HFF-Myc (cell line): Measurements from ENCODE around the gene HBA2.
"Not testable (repeated sequence)": the region's sequence is repeated elsewhere in the genome, so short reads cannot be mapped to it uniquely, and the experiment has no call there.

Experiments
- DNase-seq: peaks from one replicate; pipeline ENCODE4 v3.0.0-alpha.2; 2011; ENCODE audit warnings: low read depth; ENCODE audit errors: extremely low read depth
- H3K4me3 ChIP-seq: replicated peaks from 2 replicates; pipeline ENCODE4 v1.5.1; 2011; ENCODE audit warnings: low read depth, mild to moderate bottlenecking, control low read depth, low read length
- TF ChIP-seq, protein P1 (sequence below): IDR thresholded peaks from 2 replicates; pipeline ENCODE4 v1.5.1; 2012; ENCODE audit warnings: mild to moderate bottlenecking, low read depth, low read length, control low read depth; ENCODE audit errors: missing control alignments

The HBA2 gene

DNA sequence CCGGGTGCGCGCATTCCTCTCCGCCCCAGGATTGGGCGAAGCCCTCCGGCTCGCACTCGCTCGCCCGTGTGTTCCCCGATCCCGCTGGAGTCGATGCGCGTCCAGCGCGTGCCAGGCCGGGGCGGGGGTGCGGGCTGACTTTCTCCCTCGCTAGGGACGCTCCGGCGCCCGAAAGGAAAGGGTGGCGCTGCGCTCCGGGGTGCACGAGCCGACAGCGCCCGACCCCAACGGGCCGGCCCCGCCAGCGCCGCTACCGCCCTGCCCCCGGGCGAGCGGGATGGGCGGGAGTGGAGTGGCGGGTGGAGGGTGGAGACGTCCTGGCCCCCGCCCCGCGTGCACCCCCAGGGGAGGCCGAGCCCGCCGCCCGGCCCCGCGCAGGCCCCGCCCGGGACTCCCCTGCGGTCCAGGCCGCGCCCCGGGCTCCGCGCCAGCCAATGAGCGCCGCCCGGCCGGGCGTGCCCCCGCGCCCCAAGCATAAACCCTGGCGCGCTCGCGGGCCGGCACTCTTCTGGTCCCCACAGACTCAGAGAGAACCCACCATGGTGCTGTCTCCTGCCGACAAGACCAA lies at the start of gene HBA2:
HBA2 (plus strand) TSS at position 503 of the 568 bp plus-strand sequence; CDS start at position 540, 37 bp downstream.
- DNase-seq, H3K4me3 ChIP-seq: not testable (repeated sequence)

GRCh38 chr16:123558-124350 lies 48.9 kb upstream of the HBA2 start:
- not testable (repeated sequence) for DNase-seq, H3K4me3 ChIP-seq

GRCh38 chr16:125011-125410 lies 47.7 kb upstream of the HBA2 start:
- no peak for DNase-seq
- H3K4me3 ChIP-seq = no peak overlapping the region
- TF ChIP-seq, protein P1, sequence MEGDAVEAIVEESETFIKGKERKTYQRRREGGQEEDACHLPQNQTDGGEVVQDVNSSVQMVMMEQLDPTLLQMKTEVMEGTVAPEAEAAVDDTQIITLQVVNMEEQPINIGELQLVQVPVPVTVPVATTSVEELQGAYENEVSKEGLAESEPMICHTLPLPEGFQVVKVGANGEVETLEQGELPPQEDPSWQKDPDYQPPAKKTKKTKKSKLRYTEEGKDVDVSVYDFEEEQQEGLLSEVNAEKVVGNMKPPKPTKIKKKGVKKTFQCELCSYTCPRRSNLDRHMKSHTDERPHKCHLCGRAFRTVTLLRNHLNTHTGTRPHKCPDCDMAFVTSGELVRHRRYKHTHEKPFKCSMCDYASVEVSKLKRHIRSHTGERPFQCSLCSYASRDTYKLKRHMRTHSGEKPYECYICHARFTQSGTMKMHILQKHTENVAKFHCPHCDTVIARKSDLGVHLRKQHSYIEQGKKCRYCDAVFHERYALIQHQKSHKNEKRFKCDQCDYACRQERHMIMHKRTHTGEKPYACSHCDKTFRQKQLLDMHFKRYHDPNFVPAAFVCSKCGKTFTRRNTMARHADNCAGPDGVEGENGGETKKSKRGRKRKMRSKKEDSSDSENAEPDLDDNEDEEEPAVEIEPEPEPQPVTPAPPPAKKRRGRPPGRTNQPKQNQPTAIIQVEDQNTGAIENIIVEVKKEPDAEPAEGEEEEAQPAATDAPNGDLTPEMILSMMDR = no peak

DNA sequence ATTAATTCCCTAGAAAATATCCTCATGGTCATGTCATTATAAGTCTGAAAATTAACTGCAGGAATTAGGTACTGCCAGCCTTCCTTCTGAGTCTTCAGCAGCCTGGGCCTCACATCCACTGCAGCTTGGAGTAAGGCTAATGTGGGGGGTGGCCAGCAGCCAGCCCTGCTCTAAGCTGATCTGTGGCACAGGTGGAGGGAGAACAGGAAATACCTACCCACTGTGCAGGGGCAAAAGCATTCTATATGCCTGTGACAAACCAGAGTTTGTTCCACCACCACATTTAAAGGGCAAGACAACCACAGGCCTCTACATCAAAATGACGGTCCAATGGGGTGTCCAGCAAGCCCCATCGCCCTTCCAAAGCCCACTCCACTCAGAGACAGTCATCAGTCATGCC lies 43.6 kb upstream of the HBA2 start:
- TF ChIP-seq, protein P1 = no peak
- DNase-seq = no peak
- no peak overlapping the region for H3K4me3 ChIP-seq

DNA sequence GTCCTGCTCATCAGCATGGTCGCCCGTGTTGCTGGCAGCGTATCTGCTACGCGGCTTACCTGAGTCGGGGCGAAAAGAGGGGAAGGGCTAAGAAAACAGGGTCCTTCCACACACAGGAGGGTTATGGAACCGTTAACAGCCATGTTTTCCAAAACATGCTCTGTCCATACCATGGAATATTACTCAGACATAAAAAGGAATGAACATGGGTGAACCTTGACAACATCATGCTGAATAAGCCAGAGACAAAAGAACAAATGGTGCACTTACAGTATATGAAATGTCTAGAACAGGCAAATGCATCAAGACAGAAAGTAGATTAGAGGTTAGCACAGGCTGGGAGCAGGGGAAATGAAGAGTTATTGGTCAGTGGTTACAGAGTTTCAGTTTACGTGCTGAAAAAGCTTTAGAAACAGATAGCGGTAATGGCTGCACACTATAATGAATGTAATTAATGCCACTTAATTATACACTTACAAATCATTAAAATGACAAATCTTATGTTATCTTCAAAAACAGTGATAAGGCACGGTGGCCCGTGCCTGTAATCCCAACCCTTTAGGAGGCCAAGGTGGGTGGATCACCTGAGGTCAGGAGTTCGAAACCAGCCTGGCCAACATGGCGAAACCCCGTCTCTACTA lies 42.0 kb upstream of the HBA2 start:
- TF ChIP-seq, protein P1 = no peak
- H3K4me3 ChIP-seq = no peak overlapping the region
- DNase-seq = no peak

DNA sequence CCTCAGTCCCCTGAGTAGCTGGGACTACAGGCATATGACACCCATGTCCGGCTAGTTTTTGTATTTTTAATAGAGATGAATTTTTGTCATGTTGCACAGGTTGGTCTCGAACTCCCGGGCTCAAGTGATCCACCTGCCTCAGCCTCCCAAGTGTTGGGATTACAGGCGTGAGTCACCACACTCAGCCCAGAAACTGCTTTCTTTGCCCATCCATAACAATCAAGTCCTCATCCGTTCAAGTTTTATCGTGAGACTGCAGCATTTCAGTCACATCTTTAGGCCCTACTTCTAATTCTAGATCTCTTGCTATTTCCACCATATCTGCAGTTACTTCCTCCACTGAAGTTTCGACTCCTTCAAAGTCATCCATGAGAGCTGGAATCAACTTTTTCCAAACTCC lies 40.6 kb upstream of the HBA2 start:
- TF ChIP-seq, protein P1 = no peak
- H3K4me3 ChIP-seq = no peak overlapping the region
- DNase-seq = no peak

DNA sequence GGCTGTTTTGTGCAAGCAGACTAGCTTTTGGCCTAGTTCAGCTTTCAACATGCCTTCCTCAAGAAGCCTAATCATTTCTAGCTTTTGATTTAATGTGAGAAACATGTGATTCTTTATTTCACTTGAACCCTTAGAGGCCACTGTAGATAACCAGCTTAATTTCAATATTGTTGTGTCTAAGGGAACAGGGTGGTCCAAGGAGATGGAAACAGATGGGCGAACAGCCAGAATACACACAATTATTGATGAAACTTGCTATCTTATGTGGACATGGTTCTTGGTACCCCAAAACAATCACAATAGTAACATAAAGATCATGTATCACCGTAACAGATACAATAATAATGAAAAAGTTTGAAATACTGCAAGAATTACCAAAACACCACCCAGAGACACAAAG lies 39.0 kb upstream of the HBA2 start:
- TF ChIP-seq, protein P1 = no peak
- no peak for DNase-seq
- no peak overlapping the region for H3K4me3 ChIP-seq
